ENCODE results near the gene POTEM. TPM values are rescaled to one million over a fixed set of nuclear protein-coding genes. Genes with fewer than 3 reads are reported as not detected.
"Not testable (repeated sequence)": the region's sequence is repeated elsewhere in the genome, so short reads cannot be mapped to it uniquely, and the experiment has no call there.

POTEM gene
- total RNA-seq (not detected in 2 replicates), polyA plus RNA-seq (not detected in 2 replicates)

- H3K36me3 ChIP-seq; H3K27me3 ChIP-seq; H3K4me3 ChIP-seq; H3K4me1 ChIP-seq (ENCODE audit: low read depth); DNase-seq (ENCODE audit: low read depth in 1 of 2, low spot score in 1 of 2); H3K27ac ChIP-seq; H3K9me3 ChIP-seq (ENCODE audit: low read depth): not testable (repeated sequence)
These were observed at the start of gene POTEM for GRCh38 chr14:18967134-18967533. Gene POTEM, plus strand, starts transcription at chr14:18967434. Its CDS starts 52 bp downstream, at chr14:18967486.

- not testable (repeated sequence) for DNase-seq (ENCODE audit: low read depth in 1 of 2, low spot score in 1 of 2); H3K9me3 ChIP-seq (ENCODE audit: low read depth)
These were observed 48.9 kb upstream of the POTEM start for GRCh38 chr14:18918345-18918744.

GRCh38 chr14:18920052-18920451 is 47.2 kb upstream of the POTEM start:
- H3K36me3 ChIP-seq; H3K4me3 ChIP-seq; DNase-seq (ENCODE audit: low read depth in 1 of 2, low spot score in 1 of 2); H3K27ac ChIP-seq; H3K4me1 ChIP-seq (ENCODE audit: low read depth); H3K9me3 ChIP-seq (ENCODE audit: low read depth); H3K27me3 ChIP-seq: not testable (repeated sequence)

More at GRCh38 chr14:18918345-18918744, 48.9 kb upstream of the POTEM start:
- H3K27me3 ChIP-seq; H3K36me3 ChIP-seq; H3K27ac ChIP-seq; H3K4me3 ChIP-seq; H3K4me1 ChIP-seq (ENCODE audit: low read depth): not testable (repeated sequence)

GRCh38 chr14:18921055-18921701 is 46.1 kb upstream of the POTEM start:
- H3K9me3 ChIP-seq (ENCODE audit: low read depth); H3K27ac ChIP-seq; H3K27me3 ChIP-seq; H3K4me1 ChIP-seq (ENCODE audit: low read depth); H3K4me3 ChIP-seq; H3K36me3 ChIP-seq; DNase-seq (ENCODE audit: low read depth in 1 of 2, low spot score in 1 of 2): not testable (repeated sequence)

GRCh38 chr14:18936848-18937247 is 30.4 kb upstream of the POTEM start:
- H3K36me3 ChIP-seq; H3K4me3 ChIP-seq; H3K9me3 ChIP-seq (ENCODE audit: low read depth); DNase-seq (ENCODE audit: low read depth in 1 of 2, low spot score in 1 of 2); H3K27me3 ChIP-seq; H3K4me1 ChIP-seq (ENCODE audit: low read depth); H3K27ac ChIP-seq: not testable (repeated sequence)

- DNase-seq (ENCODE audit: low read depth in 1 of 2, low spot score in 1 of 2); H3K27me3 ChIP-seq; H3K36me3 ChIP-seq; H3K4me1 ChIP-seq (ENCODE audit: low read depth); H3K9me3 ChIP-seq (ENCODE audit: low read depth); H3K27ac ChIP-seq; H3K4me3 ChIP-seq: not testable (repeated sequence)
These were observed 28.5 kb upstream of the POTEM start for GRCh38 chr14:18938733-18939132.

- not testable (repeated sequence) for H3K27me3 ChIP-seq; H3K27ac ChIP-seq; H3K4me1 ChIP-seq (ENCODE audit: low read depth); H3K4me3 ChIP-seq; H3K9me3 ChIP-seq (ENCODE audit: low read depth); DNase-seq (ENCODE audit: low read depth in 1 of 2, low spot score in 1 of 2); H3K36me3 ChIP-seq
These were observed 17.3 kb upstream of the POTEM start for GRCh38 chr14:18949939-18950338.

GRCh38 chr14:18953085-18953484 is 14.1 kb upstream of the POTEM start:
- H3K4me3 ChIP-seq; DNase-seq (ENCODE audit: low read depth in 1 of 2, low spot score in 1 of 2); H3K27me3 ChIP-seq; H3K4me1 ChIP-seq (ENCODE audit: low read depth); H3K36me3 ChIP-seq; H3K27ac ChIP-seq; H3K9me3 ChIP-seq (ENCODE audit: low read depth): not testable (repeated sequence)

- H3K27ac ChIP-seq = not testable (repeated sequence)
These were observed 11.4 kb upstream of the POTEM start for GRCh38 chr14:18955816-18956215.

GRCh38 chr14:18961576-18961975 is 5.7 kb upstream of the POTEM start:
- not testable (repeated sequence) for H3K4me3 ChIP-seq; H3K9me3 ChIP-seq (ENCODE audit: low read depth); H3K27ac ChIP-seq; H3K4me1 ChIP-seq (ENCODE audit: low read depth); H3K27me3 ChIP-seq; H3K36me3 ChIP-seq; DNase-seq (ENCODE audit: low read depth in 1 of 2, low spot score in 1 of 2)

More at GRCh38 chr14:18955816-18956215, 11.4 kb upstream of the POTEM start:
- H3K9me3 ChIP-seq (ENCODE audit: low read depth); DNase-seq (ENCODE audit: low read depth in 1 of 2, low spot score in 1 of 2); H3K4me3 ChIP-seq; H3K27me3 ChIP-seq; H3K4me1 ChIP-seq (ENCODE audit: low read depth); H3K36me3 ChIP-seq: not testable (repeated sequence)

GRCh38 chr14:18962143-18962542 is 5.1 kb upstream of the POTEM start:
- H3K4me3 ChIP-seq; H3K9me3 ChIP-seq (ENCODE audit: low read depth); H3K27ac ChIP-seq; H3K27me3 ChIP-seq; DNase-seq (ENCODE audit: low read depth in 1 of 2, low spot score in 1 of 2); H3K4me1 ChIP-seq (ENCODE audit: low read depth); H3K36me3 ChIP-seq: not testable (repeated sequence)

GRCh38 chr14:18963276-18963675 is 4.0 kb upstream of the POTEM start:
- not testable (repeated sequence) for H3K4me1 ChIP-seq (ENCODE audit: low read depth); H3K27ac ChIP-seq; H3K9me3 ChIP-seq (ENCODE audit: low read depth); H3K4me3 ChIP-seq; DNase-seq (ENCODE audit: low read depth in 1 of 2, low spot score in 1 of 2); H3K27me3 ChIP-seq; H3K36me3 ChIP-seq

GRCh38 chr14:18964878-18965277 is 2.4 kb upstream of the POTEM start:
- not testable (repeated sequence) for DNase-seq (ENCODE audit: low read depth in 1 of 2, low spot score in 1 of 2)

GRCh38 chr14:19002566-19002965 is 35.3 kb downstream of the POTEM start:
- not testable (repeated sequence) for DNase-seq (ENCODE audit: low read depth in 1 of 2, low spot score in 1 of 2); H3K4me3 ChIP-seq; H3K36me3 ChIP-seq

More at GRCh38 chr14:18964878-18965277, 2.4 kb upstream of the POTEM start:
- not testable (repeated sequence) for H3K9me3 ChIP-seq (ENCODE audit: low read depth); H3K4me1 ChIP-seq (ENCODE audit: low read depth); H3K27me3 ChIP-seq; H3K27ac ChIP-seq; H3K36me3 ChIP-seq; H3K4me3 ChIP-seq

GRCh38 chr14:19006490-19006889 is 39.3 kb downstream of the POTEM start:
- H3K4me3 ChIP-seq; H3K9me3 ChIP-seq (ENCODE audit: low read depth); H3K27ac ChIP-seq; H3K27me3 ChIP-seq; H3K4me1 ChIP-seq (ENCODE audit: low read depth); DNase-seq (ENCODE audit: low read depth in 1 of 2, low spot score in 1 of 2); H3K36me3 ChIP-seq: not testable (repeated sequence)

More at GRCh38 chr14:19002566-19002965, 35.3 kb downstream of the POTEM start:
- not testable (repeated sequence) for H3K4me1 ChIP-seq (ENCODE audit: low read depth); H3K27ac ChIP-seq; H3K9me3 ChIP-seq (ENCODE audit: low read depth); H3K27me3 ChIP-seq

Data from cardiac muscle cell (in vitro differentiated cells and primary cell).